SU-DHL-6 (cell line): Measurements from ENCODE around the gene MTMR2.
"Not testable (repeated sequence)": the region's sequence is repeated elsewhere in the genome, so short reads cannot be mapped to it uniquely, and the experiment has no call there.

Experiments
- CTCF ChIP-seq: fragments of 200-600 bp; sonication (generic); IDR thresholded peaks from one replicate; pipeline ENCODE4 v1.5.1; 2017; ENCODE audit warnings: antibody characterized with exemption, mild to moderate bottlenecking, low read length, moderate library complexity; ENCODE audit not compliant: insufficient read depth, poor library complexity, severe bottlenecking
- EZH2phosphoT487 ChIP-seq: fragments of 200-600 bp; sonication (generic), shearing (Covaris generic); conservative IDR thresholded peaks from 2 replicates; pipeline ENCODE4 v1.6.1; 2018; ENCODE audit warnings: mild to moderate bottlenecking, antibody characterized with exemption, low read length, moderate library complexity, mixed read lengths

GRCh38 chr11:95860024-95860423 lies 63.9 kb downstream of the MTMR2 start:
- TF ChIP-seq CTCF, EZH2phosphoT487: not testable (repeated sequence)
